Measurements from ENCODE around the gene ANGPT4. TPM values are rescaled to one million over a fixed set of nuclear protein-coding genes. Genes with fewer than 3 reads are reported as not detected.

ANGPT4 gene
- total RNA-seq, 1 donor from 2014 or later: 0.05 TPM

DNA sequence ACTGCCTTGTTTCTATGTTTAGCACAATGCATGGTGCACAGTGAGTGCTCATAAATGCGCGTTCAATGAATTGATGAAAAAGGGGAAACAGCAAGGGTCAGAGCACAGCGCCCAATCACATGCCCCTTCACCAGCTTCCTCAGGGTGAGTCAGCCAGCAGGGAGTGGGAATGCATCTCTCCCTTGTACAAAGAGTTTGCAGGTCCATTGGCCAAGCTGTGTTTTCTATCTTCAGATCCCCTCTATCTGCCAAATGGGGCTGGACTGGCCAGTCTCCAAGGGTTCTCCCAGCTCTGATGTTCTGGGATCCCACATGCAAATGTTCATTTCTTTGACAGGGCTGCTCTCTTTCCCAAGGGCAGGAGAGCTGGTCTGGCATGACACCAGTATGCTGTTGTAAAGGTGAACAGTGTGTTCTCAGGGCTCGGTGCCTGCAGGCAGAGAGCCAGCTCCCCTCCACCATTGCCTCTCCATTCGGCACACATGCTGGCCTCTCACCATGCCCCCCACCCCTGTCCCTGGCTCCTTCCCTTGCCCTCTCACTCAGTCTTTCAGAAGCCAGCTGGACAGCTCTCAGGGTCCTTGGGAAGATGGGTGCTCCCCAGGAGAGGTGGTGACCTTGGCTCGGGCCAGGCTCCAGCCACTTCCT is 25.0 kb downstream of the ANGPT4 start:
- Histone ChIP-seq H3K4me1 (ENCODE audit: insufficient read depth, low read length) (no peaks in the 10 kb centered on the region), H3K27me3 (ENCODE audit: insufficient read depth, low read length) (peaks cover 4% of the 10 kb centered on the region), H2AFZ (ENCODE audit: low read depth, low read length) (no peak overlapping the region), H3K36me3 (ENCODE audit: insufficient read depth, low read length) (no peaks in the 10 kb centered on the region), H3K27ac (ENCODE audit: low read depth, low read length) (no peak overlapping the region), H3K79me2 (ENCODE audit: insufficient read depth, low read length) (no peaks in the 10 kb centered on the region), H3K4me2 (ENCODE audit: low read length) (no peak overlapping the region), H3K9ac (ENCODE audit: low read length) (no peak overlapping the region), H4K20me1 (ENCODE audit: insufficient read depth, low read length) (no peaks in the 10 kb centered on the region), H3K9me3 (ENCODE audit: insufficient read depth, low read depth, low read length) (no peaks in the 10 kb centered on the region), H3K4me3 (ENCODE audit: insufficient read depth, low read depth, low read length) (no peak overlapping the region)
- no peaks in the 10 kb centered on the region for H3K36me3 Mint-ChIP-seq (ENCODE audit: low read depth, unreplicated experiment)
- no peak for DNase-seq (ENCODE audit: low read depth)
- H3K27ac Mint-ChIP-seq (ENCODE audit: unreplicated experiment): peak overlapping the region; percentile 47
- peaks cover 4% of the 10 kb centered on the region for H3K9me3 Mint-ChIP-seq (ENCODE audit: unreplicated experiment)
- FAIRE-seq: no peak
- no peak overlapping the region for H3K4me3 Mint-ChIP-seq (ENCODE audit: unreplicated experiment)
- TF ChIP-seq, protein P1, sequence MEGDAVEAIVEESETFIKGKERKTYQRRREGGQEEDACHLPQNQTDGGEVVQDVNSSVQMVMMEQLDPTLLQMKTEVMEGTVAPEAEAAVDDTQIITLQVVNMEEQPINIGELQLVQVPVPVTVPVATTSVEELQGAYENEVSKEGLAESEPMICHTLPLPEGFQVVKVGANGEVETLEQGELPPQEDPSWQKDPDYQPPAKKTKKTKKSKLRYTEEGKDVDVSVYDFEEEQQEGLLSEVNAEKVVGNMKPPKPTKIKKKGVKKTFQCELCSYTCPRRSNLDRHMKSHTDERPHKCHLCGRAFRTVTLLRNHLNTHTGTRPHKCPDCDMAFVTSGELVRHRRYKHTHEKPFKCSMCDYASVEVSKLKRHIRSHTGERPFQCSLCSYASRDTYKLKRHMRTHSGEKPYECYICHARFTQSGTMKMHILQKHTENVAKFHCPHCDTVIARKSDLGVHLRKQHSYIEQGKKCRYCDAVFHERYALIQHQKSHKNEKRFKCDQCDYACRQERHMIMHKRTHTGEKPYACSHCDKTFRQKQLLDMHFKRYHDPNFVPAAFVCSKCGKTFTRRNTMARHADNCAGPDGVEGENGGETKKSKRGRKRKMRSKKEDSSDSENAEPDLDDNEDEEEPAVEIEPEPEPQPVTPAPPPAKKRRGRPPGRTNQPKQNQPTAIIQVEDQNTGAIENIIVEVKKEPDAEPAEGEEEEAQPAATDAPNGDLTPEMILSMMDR (IDR thresholded peaks at IDR 0.05; ENCODE audit: insufficient read depth, low read depth, low read length): no peak
- TF ChIP-seq EZH2 (IDR thresholded peaks at IDR 0.05; ENCODE audit: insufficient read depth, low read length): no peak
- H3K27me3 Mint-ChIP-seq (ENCODE audit: low read depth, unreplicated experiment): peaks cover 52% of the 10 kb centered on the region
- peaks cover 5% of the 10 kb centered on the region for H3K4me1 Mint-ChIP-seq (ENCODE audit: low read depth, unreplicated experiment)

DNA sequence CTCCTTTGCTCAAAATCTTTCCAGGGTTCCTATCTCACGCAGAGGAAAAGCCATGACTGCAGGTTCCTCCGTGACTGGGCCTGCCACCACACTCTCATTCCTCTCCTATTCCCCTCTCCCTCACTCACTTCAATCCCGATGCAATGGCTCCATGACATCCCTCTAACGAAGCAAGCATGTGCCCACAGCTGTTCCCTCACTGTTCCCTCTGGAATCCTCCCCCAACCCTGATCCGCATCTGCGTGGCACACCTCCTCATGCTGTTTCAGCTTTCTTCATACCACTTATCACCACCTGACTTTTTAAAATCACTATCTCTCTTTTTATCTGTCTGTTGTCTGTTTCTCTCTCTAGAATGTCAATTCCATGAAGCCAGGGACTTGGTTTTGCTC is 25.5 kb downstream of the ANGPT4 start:
- DNase-seq (ENCODE audit: low read depth): no peak
- H3K27me3 Mint-ChIP-seq (ENCODE audit: low read depth, unreplicated experiment): peaks cover 58% of the 10 kb centered on the region
- H3K36me3 Mint-ChIP-seq (ENCODE audit: low read depth, unreplicated experiment): no peaks in the 10 kb centered on the region
- H3K4me1 ChIP-seq (ENCODE audit: insufficient read depth, low read length): no peaks in the 10 kb centered on the region
- no peak overlapping the region for H3K4me3 ChIP-seq (ENCODE audit: insufficient read depth, low read depth, low read length)
- no peaks in the 10 kb centered on the region for H4K20me1 ChIP-seq (ENCODE audit: insufficient read depth, low read length)
- H3K27ac Mint-ChIP-seq (ENCODE audit: unreplicated experiment): no peak overlapping the region
- H3K4me3 Mint-ChIP-seq (ENCODE audit: unreplicated experiment): no peak overlapping the region
- H3K36me3 ChIP-seq (ENCODE audit: insufficient read depth, low read length): no peaks in the 10 kb centered on the region
- H3K27me3 ChIP-seq (ENCODE audit: insufficient read depth, low read length): peaks cover 8% of the 10 kb centered on the region
- H3K27ac ChIP-seq (ENCODE audit: low read depth, low read length): no peak overlapping the region
- H2AFZ ChIP-seq (ENCODE audit: low read depth, low read length): no peak overlapping the region
- H3K9ac ChIP-seq (ENCODE audit: low read length): no peak overlapping the region
- no peak for FAIRE-seq
- H3K4me1 Mint-ChIP-seq (ENCODE audit: low read depth, unreplicated experiment): peaks cover 2% of the 10 kb centered on the region
- H3K9me3 ChIP-seq (ENCODE audit: insufficient read depth, low read depth, low read length): no peaks in the 10 kb centered on the region
- TF ChIP-seq, protein P1 (IDR thresholded peaks at IDR 0.05; ENCODE audit: insufficient read depth, low read depth, low read length): no peak
- H3K9me3 Mint-ChIP-seq (ENCODE audit: unreplicated experiment): peaks cover 4% of the 10 kb centered on the region
- H3K4me2 ChIP-seq (ENCODE audit: low read length): no peak overlapping the region
- no peaks in the 10 kb centered on the region for H3K79me2 ChIP-seq (ENCODE audit: insufficient read depth, low read length)

- Mint-ChIP-seq H3K36me3 (ENCODE audit: low read depth, unreplicated experiment) (no peaks in the 10 kb centered on the region), H3K4me1 (ENCODE audit: low read depth, unreplicated experiment) (peaks cover 2% of the 10 kb centered on the region), H3K27me3 (ENCODE audit: low read depth, unreplicated experiment) (peaks cover 64% of the 10 kb centered on the region), H3K9me3 (ENCODE audit: unreplicated experiment) (peaks cover 6% of the 10 kb centered on the region), H3K27ac (ENCODE audit: unreplicated experiment) (no peak overlapping the region), H3K4me3 (ENCODE audit: unreplicated experiment) (no peak overlapping the region)
- H4K20me1 ChIP-seq (ENCODE audit: insufficient read depth, low read length): no peaks in the 10 kb centered on the region
- H3K36me3 ChIP-seq (ENCODE audit: insufficient read depth, low read length): no peaks in the 10 kb centered on the region
- no peak overlapping the region for H3K4me3 ChIP-seq (ENCODE audit: insufficient read depth, low read depth, low read length)
- H3K4me2 ChIP-seq (ENCODE audit: low read length): no peak overlapping the region
- no peak overlapping the region for H3K9ac ChIP-seq (ENCODE audit: low read length)
- H3K79me2 ChIP-seq (ENCODE audit: insufficient read depth, low read length): no peaks in the 10 kb centered on the region
- DNase-seq (ENCODE audit: low read depth): no peak
- H3K27ac ChIP-seq (ENCODE audit: low read depth, low read length): no peak overlapping the region
- FAIRE-seq: no peak
- H2AFZ ChIP-seq (ENCODE audit: low read depth, low read length): no peak overlapping the region
- no peaks in the 10 kb centered on the region for H3K4me1 ChIP-seq (ENCODE audit: insufficient read depth, low read length)
- H3K27me3 ChIP-seq (ENCODE audit: insufficient read depth, low read length): peaks cover 11% of the 10 kb centered on the region
- TF ChIP-seq EZH2 (IDR thresholded peaks at IDR 0.05; ENCODE audit: insufficient read depth, low read length): no peak
- TF ChIP-seq, protein P1 (IDR thresholded peaks at IDR 0.05; ENCODE audit: insufficient read depth, low read depth, low read length): no peak
- H3K9me3 ChIP-seq (ENCODE audit: insufficient read depth, low read depth, low read length): no peaks in the 10 kb centered on the region
Measured at GRCh38 chr20:889932-890463, 26.1 kb downstream of the ANGPT4 start.

Data from astrocyte (in vitro differentiated cells and primary cell).